Endothelial cell of umbilical vein (primary cell): ENCODE data around the gene STOML1. TPM values are rescaled to one million over a fixed set of nuclear protein-coding genes. Genes with fewer than 3 reads are reported as not detected.

ENCODE experiments used
- BruUV-seq: library from RNA; stranded (reverse); fragments of 400-500 nt; replicated peaks from 2 replicates; lab custom pipeline; 2021; lab: Mats Ljungman, UMichigan
- CTCF ChIA-PET: fragments of 300-600, 350-600 bp; sonication (Branson Sonifier 250); formaldehyde crosslinking; loops from one replicate; lab custom pipeline; 2021; ENCODE audit warnings: antibody characterized with exemption, inconsistent platforms; lab: Charles Lee
- POLR2A ChIA-PET: fragments of 300-600, 350-600 bp; sonication (Branson Sonifier 250); formaldehyde crosslinking; loops from one replicate; lab custom pipeline; 2021; ENCODE audit warnings: antibody characterized with exemption, inconsistent platforms; lab: Charles Lee
- DNase-seq: peaks from one replicate; pipeline ENCODE4 v3.0.0-alpha.2; 2011; ENCODE audit warnings: low read depth, low spot score
- FAIRE-seq: peaks from 2 replicates; lab custom pipeline; 2011; peaks lifted over from hg19 to GRCh38; lab: Jason Lieb, UNC
- H2AFZ ChIP-seq: 2 replicates; pipeline ENCODE4 v1.6.0; 2012; ENCODE audit warnings: low read depth, low read length, control low read depth, inconsistent platforms
- H3K27ac ChIP-seq: 2 replicates; pipeline ENCODE4 v1.5.1; 2011; ENCODE audit warnings: low read depth, mild to moderate bottlenecking, control low read depth, low read length, moderate library complexity; ENCODE audit not compliant: insufficient read depth
- H3K27me3 ChIP-seq, 2 experiments: 2 replicates each; pipeline versions ENCODE4 v1.6.0 to v1.6.1; 2011; ENCODE audit warnings: low read length in 2 of 2, mixed read lengths in 1 of 2; ENCODE audit not compliant: control insufficient read depth in 2 of 2, insufficient read depth in 2 of 2
- H3K36me3 ChIP-seq, 2 experiments: 2 replicates in 1 of 2; 3 replicates in 1 of 2; pipeline ENCODE4 v1.5.1; 2011; ENCODE audit warnings: low read length in 2 of 2, mild to moderate bottlenecking in 1 of 2, moderate library complexity in 1 of 2; ENCODE audit not compliant: control insufficient read depth in 2 of 2, insufficient read depth in 2 of 2; ENCODE audit errors: extremely low read depth in 1 of 2
- H3K4me1 ChIP-seq: 3 replicates; pipeline ENCODE4 v1.5.1; 2011; ENCODE audit warnings: mild to moderate bottlenecking, low read length; ENCODE audit not compliant: control insufficient read depth, insufficient read depth; ENCODE audit errors: extremely low read depth
- H3K4me2 ChIP-seq: 2 replicates; pipeline ENCODE4 v1.6.1; 2011; ENCODE audit warnings: low read length, control low read depth, mixed read lengths; ENCODE audit not compliant: insufficient read depth
- H3K4me3 ChIP-seq, 3 experiments: fragments of 200-600 bp in 1 of 3; sonication (generic), shearing (Covaris generic) in 1 of 3; replicated peaks in 1 of 3; 2 replicates each; pipeline ENCODE4 v1.5.1; 2011 to 2016; ENCODE audit warnings: control low read depth in 3 of 3, low read length in 3 of 3, mild to moderate bottlenecking in 2 of 3, inconsistent platforms in 1 of 3, low read depth in 1 of 3, moderate library complexity in 1 of 3; ENCODE audit not compliant: insufficient read depth in 1 of 3
- H3K79me2 ChIP-seq: 2 replicates; pipeline ENCODE4 v1.6.0; 2012; ENCODE audit warnings: low read length, inconsistent platforms; ENCODE audit not compliant: control insufficient read depth, insufficient read depth
- H3K9ac ChIP-seq: replicated peaks from 2 replicates; pipeline ENCODE3; 2011; ENCODE audit warnings: low read length, control low read depth; ENCODE audit not compliant: insufficient read depth; ENCODE audit errors: extremely low read depth
- H3K9me1 ChIP-seq: replicated peaks from 3 replicates; pipeline ENCODE4 v1.6.0; 2011; ENCODE audit warnings: mild to moderate bottlenecking, low read length; ENCODE audit not compliant: control insufficient read depth, insufficient read depth; ENCODE audit errors: extremely low read depth
- H3K9me3 ChIP-seq: replicated peaks from 2 replicates; pipeline ENCODE4 v1.5.1; 2012; ENCODE audit warnings: low read length, inconsistent platforms; ENCODE audit not compliant: control insufficient read depth, insufficient read depth
- H4K20me1 ChIP-seq: replicated peaks from 2 replicates; pipeline ENCODE3; 2011; ENCODE audit warnings: mild to moderate bottlenecking, low read length; ENCODE audit not compliant: control insufficient read depth, insufficient read depth; ENCODE audit errors: extremely low read depth
- FOS ChIP-seq: IDR thresholded peaks from 2 replicates; pipeline ENCODE4 v1.6.1; 2011; ENCODE audit warnings: mild to moderate bottlenecking, low read length, moderate library complexity, borderline replicate concordance; ENCODE audit not compliant: insufficient read depth
- JUN ChIP-seq: IDR thresholded peaks from 2 replicates; pipeline ENCODE4 v1.6.1; 2011; ENCODE audit warnings: borderline replicate concordance, low read depth; ENCODE audit not compliant: insufficient read length, insufficient read depth
- POLR2A ChIP-seq: IDR thresholded peaks from 2 replicates; pipeline ENCODE4 v1.6.1; 2012; ENCODE audit warnings: low read depth, mild to moderate bottlenecking, control low read depth, low read length
- POLR2AphosphoS5 ChIP-seq: IDR thresholded peaks from 2 replicates; pipeline ENCODE4 v1.6.1; 2012; ENCODE audit warnings: low read depth, mild to moderate bottlenecking, control low read depth, low read length, moderate library complexity; ENCODE audit not compliant: insufficient read depth
- dilution Hi-C: fragments of 300-500 bp; cut with MboI; formaldehyde crosslinking; loops from one replicate; pipeline ENCODE4 v1.15.0; 2019; ENCODE audit warnings: low sequenced_read_pairs; ENCODE audit not compliant: extremely low pct_ligation_motif_present
- intact Hi-C: fragments of 100-400 bp; cut with micrococcal nuclease; formaldehyde crosslinking; loops from one replicate; pipeline ENCODE4 v1.10.0; 2022
- polyA plus RNA-seq, 4 experiments: library from polyadenylated mRNA; depleted of rRNA in 3 of 4; stranded (reverse) in 3 of 4; unstranded in 1 of 4; fragments of >200 nt; gene quantifications; 2 replicates each; pipeline versions ENCODE4 v1.2.1 to v1.2.3, GENCODE V29; 2011 to 2012; ENCODE audit warnings: missing spikeins in 1 of 4
- total RNA-seq: library from RNA; stranded (reverse); gene quantifications from 2 replicates; pipeline ENCODE4 v1.2.3, GENCODE V29; 2021

The STOML1 gene
- total and polyA plus RNA-seq, 2 donors (not counting 3 experiments of a cell fraction or from before 2014, with no cell fraction given) = 12.9 to 15.4 TPM

- CTCF ChIA-PET = interaction anchor here (1.0 to 2.9 kb wide), 13 partner anchors 8 to 337 kb away, joined by 3 to 50 read pairs (median 7); partner anchors contain the start of genes PML and STOML1
- no peaks in the 10 kb centered on the region for H3K36me3 ChIP-seq
- FAIRE-seq = peak; percentile 71
- BruUV-seq = no TSS peak
- peaks cover 36% of the 10 kb centered on the region for H3K4me1 ChIP-seq
- H3K9ac ChIP-seq = no peak overlapping the region
- intact Hi-C loops = no loop called here
- TF ChIP-seq FOS (peak; percentile 40), POLR2A (no peak)
- H2AFZ ChIP-seq = peak overlapping the region; percentile 11
- no peaks in the 10 kb centered on the region for H3K9me1 ChIP-seq
- DNase-seq = peak; percentile 69
- H3K27ac ChIP-seq = peak overlapping the region; percentile 38
- dilution Hi-C loops = no loop called here
- no peak overlapping the region for H3K4me3 ChIP-seq
- no peaks in the 10 kb centered on the region for H4K20me1 ChIP-seq
- H3K9me3 ChIP-seq = no peaks in the 10 kb centered on the region
- POLR2A ChIA-PET = interaction anchor here (1.4 kb wide), 1 partner anchor 11 kb away, joined by 3 read pairs; the partner anchor contains the start of gene PML
- H3K4me2 ChIP-seq = no peak overlapping the region
- no peaks in the 10 kb centered on the region for H3K79me2 ChIP-seq
- H3K27me3 ChIP-seq = no peaks in the 10 kb centered on the region
Measured at GRCh38 chr15:73983211-73983727, 8.8 kb downstream of the STOML1 start.

- Histone ChIP-seq H3K27ac (peak overlapping the region; percentile 70), H4K20me1 (no peaks in the 10 kb centered on the region), H2AFZ (peak overlapping the region; percentile 18), H3K36me3 (no peaks in the 10 kb centered on the region), H3K9ac (peak overlapping the region; percentile 40), H3K27me3 (no peaks in the 10 kb centered on the region), H3K9me1 (no peaks in the 10 kb centered on the region), H3K79me2 (no peaks in the 10 kb centered on the region), H3K4me3 (no peak overlapping the region), H3K4me2 (peak overlapping the region; percentile 14), H3K9me3 (no peaks in the 10 kb centered on the region), H3K4me1 (peaks cover 27% of the 10 kb centered on the region)
- TF ChIP-seq JUN (no peak), POLR2A (peak; percentile 20), FOS (peak; percentile 23), POLR2AphosphoS5 (peak; percentile 73)
- FAIRE-seq (peak; percentile 78), DNase-seq (peak; percentile 53)
- BruUV-seq = no TSS peak
- intact Hi-C loops (loop anchor here (1.0 kb wide), 2 partner anchors 10 to 43 kb away; partner anchors contain the start of gene STOML1), dilution Hi-C loops (no loop called here)
- POLR2A ChIA-PET = interaction anchor here (1.4 kb wide), 1 partner anchor 12 kb away, joined by 3 read pairs; the partner anchor contains the start of gene PML
- CTCF ChIA-PET = interaction anchor here (1.1 to 2.9 kb wide), 12 partner anchors 8 to 338 kb away, joined by 3 to 50 read pairs (median 8); partner anchors contain the start of genes PML and STOML1
Measured at GRCh38 chr15:73982222-73982962, 9.7 kb downstream of the STOML1 start.
